Hypothalamus (tissue), 51 donors: Measurements from ENCODE around the gene TMEM86A.

ENCODE experiments used
- DNase-seq, 51 donors: peaks; one replicate each; lab custom pipeline; 2025; lab: John Stamatoyannopoulos, UW

The TMEM86A gene

GRCh38 chr11:18721561-18722292 is 23.1 kb downstream of the TMEM86A start:
- peak in 19 of 51 donors; percentile 9 to 69 (median 36) for DNase-seq

DNA sequence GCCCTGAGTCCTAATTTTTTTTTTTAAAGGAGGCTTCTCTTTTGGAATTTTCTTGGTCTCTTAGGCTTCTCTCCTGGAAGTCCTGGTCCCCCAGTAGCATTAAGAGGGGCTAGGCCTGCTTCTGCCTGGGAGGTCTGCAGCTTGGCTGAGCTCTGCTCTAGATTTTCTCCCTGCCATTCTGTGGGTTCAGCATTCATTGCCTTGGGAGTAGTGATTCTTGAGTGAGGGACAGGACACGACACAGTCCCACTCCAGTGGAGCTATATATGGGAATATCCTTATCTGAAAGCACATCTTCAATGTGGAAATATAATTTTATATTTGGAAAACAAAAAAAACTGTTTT is 23.7 kb downstream of the TMEM86A start:
- DNase-seq: no peak

DNA sequence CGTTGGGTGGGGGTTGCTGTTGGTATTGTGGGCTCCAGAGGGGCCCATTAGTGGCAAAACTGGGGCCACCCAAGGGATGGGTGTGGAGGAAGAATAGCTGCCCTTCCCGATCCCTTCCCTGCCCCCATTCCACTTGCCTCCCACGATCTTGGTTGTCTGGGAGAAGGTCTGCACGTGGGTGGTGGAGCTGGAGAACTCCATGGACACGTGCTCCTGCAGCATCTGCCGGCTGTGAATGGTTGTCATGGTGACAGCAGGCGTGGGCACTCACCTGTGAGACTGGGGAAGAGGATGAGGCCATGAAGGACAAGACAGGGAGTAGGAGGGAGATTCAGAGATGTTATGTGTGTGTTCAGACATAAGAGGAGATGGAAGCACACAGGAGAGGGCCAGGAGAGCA is 25.4 kb downstream of the TMEM86A start:
- peak in 21 of 51 donors; percentile 9 to 75 (median 35) for DNase-seq

- no peak for DNase-seq
Observed at GRCh38 chr11:18726040-18726439, 27.5 kb downstream of the TMEM86A start, which contains the start of gene IGSF22. TSS of gene IGSF22 (minus strand) at chr11:18726188. CDS start at chr11:18724236, 1,952 bp downstream.

GRCh38 chr11:18727479-18728236 is 29.1 kb downstream of the TMEM86A start:
- DNase-seq: peak in 14 of 51 donors; percentile 8 to 33 (median 16)

DNA sequence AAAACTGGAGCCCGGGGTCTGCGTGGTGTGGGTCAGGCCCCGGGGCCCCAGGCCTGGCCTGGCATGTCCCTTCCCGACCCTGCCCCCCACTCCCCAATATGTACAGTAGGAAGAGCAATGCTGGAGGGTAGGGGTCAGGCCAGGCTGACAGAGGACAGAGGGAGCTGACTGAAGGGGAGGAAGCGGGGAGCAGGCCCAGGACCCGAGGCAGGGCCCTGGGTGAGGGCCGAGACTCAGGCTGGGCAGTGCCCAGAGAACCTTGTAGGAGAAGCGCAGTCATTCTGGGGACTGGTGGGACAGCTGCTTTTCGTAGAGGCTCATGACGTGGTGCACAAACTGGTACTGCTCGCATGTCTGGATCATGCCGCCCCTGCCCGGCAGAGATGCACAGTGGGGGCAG is 30.1 kb downstream of the TMEM86A start:
- DNase-seq: no peak

DNA sequence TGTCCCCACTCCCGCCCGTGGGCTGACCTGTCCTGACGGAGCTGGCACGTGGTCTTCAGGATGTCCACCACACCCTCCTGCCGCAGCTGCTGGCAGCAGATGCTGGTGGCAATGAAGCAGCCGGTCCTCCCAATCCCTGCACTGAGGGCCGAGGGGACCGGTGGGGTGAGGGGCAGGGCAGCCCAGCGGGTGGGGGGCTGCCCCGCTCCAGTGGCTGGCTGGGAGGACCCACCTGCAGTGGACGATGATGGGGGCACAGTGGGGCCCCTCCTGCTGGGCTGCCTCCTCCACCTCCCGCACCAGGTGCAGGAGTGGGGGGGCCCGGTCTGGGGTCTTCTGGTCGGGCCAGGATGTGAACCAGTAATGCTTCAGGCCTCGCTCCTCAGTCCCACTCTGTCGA is 30.8 kb downstream of the TMEM86A start:
- DNase-seq: no peak

- no peak for DNase-seq
Observed at GRCh38 chr11:18730020-18730419, 31.4 kb downstream of the TMEM86A start.

GRCh38 chr11:18731441-18731840 is 32.9 kb downstream of the TMEM86A start:
- DNase-seq: no peak

GRCh38 chr11:18731949-18732821 is 33.6 kb downstream of the TMEM86A start:
- DNase-seq: peak in 40 of 51 donors; percentile 6 to 81 (median 38)

- DNase-seq: no peak
Observed at GRCh38 chr11:18733202-18733601, 34.6 kb downstream of the TMEM86A start.

- peak in 1 of 51 donors; percentile 18 for DNase-seq
Observed at GRCh38 chr11:18736590-18737148, 38.1 kb downstream of the TMEM86A start.

GRCh38 chr11:18737642-18738041 is 39.1 kb downstream of the TMEM86A start:
- DNase-seq: no peak

- no peak for DNase-seq
Observed at GRCh38 chr11:18739685-18740084, 41.1 kb downstream of the TMEM86A start.

GRCh38 chr11:18741783-18742182 is 43.2 kb downstream of the TMEM86A start:
- no peak for DNase-seq

DNA sequence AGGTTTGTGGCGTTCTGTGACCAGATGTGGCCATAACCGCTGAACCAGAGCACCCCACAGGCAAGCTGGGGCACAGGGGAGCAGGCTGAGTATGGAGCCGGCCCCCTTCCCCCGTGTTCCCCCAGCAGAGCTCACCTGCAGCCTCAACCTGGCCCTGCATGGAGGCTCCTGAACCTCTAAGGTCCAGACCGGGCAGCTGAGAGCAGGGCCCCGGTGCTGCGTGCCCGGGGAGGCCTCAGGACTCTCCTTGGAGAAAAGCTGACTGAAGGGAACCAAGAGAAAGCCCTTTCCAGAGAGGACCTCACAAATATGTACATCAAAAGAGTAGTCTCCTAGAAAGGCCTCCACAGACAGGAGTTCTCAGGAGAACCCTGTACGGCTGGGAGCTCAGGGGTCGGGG is 44.8 kb downstream of the TMEM86A start:
- DNase-seq: no peak

DNA sequence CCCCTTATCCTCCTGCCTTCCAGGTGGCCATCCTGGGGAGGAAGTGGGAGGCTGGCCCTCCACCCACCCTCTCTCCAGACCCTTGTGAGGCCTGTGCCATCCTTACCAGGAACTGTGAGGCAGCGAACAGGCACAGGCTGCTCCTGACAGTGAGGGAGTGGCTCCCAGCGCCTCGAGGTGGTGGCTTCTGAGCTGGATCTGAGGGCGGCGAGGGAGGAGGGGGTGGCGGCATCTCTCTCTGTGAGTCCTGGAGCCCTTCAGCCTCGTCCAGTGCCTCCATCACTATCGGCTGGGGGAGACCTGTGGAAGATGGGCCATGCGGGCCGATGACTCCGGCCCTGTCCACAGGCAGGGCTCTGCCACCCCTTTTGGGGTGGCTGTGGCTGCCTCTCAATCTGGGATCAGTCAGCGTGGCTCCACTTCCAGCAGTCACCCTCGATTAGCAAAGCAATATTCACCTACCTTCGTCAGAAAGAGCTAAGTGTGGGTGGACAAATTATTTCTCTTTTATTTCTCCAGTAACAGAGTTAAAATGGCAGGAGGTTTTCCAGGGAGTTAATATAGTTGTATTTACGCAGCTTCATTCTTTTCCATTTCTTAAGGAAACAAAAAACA is 45.4 kb downstream of the TMEM86A start:
- DNase-seq: peak in 1 of 51 donors; percentile 64

DNA sequence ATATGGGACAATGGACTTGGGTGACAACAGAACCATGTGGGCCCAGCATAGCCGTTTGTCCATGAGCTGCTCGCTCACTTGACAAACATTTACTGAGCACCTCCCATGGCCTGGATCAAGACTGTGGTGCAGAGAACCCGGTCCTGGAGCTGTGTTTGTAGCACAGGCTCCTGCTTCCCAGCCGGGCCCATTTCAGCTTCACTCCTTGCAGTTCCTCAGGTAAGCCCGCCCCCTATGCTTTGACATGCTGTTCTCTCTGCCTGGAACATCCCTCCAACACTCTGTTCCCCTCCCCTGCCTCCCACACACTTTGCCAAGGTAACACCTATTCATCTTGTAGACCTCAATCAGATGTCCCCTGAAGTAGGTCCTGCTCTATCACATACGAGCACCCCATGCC is 46.7 kb downstream of the TMEM86A start:
- DNase-seq: peak in 2 of 51 donors; percentile 39 to 45

DNA sequence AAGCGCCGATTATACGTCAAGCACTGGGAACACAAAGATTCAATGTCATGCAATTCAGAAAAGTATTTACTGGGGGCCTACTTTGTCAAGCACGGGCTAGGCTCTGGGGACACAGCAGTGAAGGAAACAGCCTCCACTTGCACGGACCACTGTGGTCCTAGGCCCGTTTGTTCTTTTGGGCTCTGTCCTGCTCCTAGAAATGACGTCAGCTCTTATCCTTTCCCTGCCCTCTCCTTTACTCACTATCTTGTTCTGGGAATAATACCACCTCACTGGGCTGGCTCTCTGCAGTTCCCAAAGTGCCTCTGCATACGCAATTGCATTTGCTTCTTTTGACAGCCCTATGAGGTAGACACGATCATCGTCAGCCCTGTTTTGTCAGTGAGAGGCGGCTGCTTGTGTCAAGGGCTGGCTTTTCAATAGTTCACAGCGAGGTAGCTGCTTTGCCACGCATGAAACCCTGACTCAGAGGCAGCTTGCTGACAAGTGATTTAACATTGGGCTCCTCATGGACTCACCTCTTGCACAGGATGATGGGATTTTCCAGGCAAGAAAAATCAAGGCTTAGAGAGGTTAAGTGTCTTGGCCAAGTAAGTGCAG is 50.3 kb downstream of the TMEM86A start:
- DNase-seq: peak in 7 of 51 donors; percentile 12 to 67 (median 22)
